AG04449 (cell line): ENCODE data around the gene GCNT2.
"Not testable (repeated sequence)": the region's sequence is repeated elsewhere in the genome, so short reads cannot be mapped to it uniquely, and the experiment has no call there.

Experiments used
- CTCF ChIA-PET: fragments of 350-600 bp; formaldehyde crosslinking; extraction: SDS; loops from one replicate; lab custom pipeline; 2021; ENCODE audit warnings: antibody characterized with exemption; lab: Yijun Ruan, JAX
- POLR2A ChIA-PET: fragments of 400-600, 350-600 bp; formaldehyde crosslinking; extraction: SDS; loops from one replicate; lab custom pipeline; 2020; ENCODE audit warnings: antibody characterized with exemption, inconsistent platforms; lab: Yijun Ruan, JAX
- DNase-seq: peaks from one replicate; pipeline ENCODE4 v3.0.0-alpha.2; 2010; ENCODE audit warnings: low read depth, low spot score
- H3K4me3 ChIP-seq: 2 replicates; pipeline ENCODE4 v1.5.1; 2011; ENCODE audit warnings: low read depth, mild to moderate bottlenecking, control low read depth, low read length
- CTCF ChIP-seq: IDR thresholded peaks from one replicate; pipeline ENCODE4 v1.5.1; 2011; ENCODE audit warnings: mild to moderate bottlenecking, moderate library complexity, low read length, control low read depth, inconsistent platforms; ENCODE audit not compliant: insufficient read depth; ENCODE audit errors: missing control alignments

Gene GCNT2

GRCh38 chr6:10659699-10660348 is 138.7 kb downstream of the GCNT2 start:
- H3K4me3 ChIP-seq: peak overlapping the region; percentile 47
- no peak for TF ChIP-seq CTCF
- ChIA-PET CTCF (no interaction called here), POLR2A (no interaction called here)
- DNase-seq: no peak

GRCh38 chr6:10660431-10661191 is 139.5 kb downstream of the GCNT2 start:
- POLR2A ChIA-PET, DNase-seq, H3K4me3 ChIP-seq, CTCF ChIA-PET: not testable (repeated sequence)

- H3K4me3 ChIP-seq: no peak overlapping the region
- DNase-seq: no peak
- POLR2A ChIA-PET: no interaction called here
- no peak for TF ChIP-seq CTCF
- CTCF ChIA-PET: no interaction called here
These were observed 141.1 kb downstream of the GCNT2 start for GRCh38 chr6:10662207-10662606.

GRCh38 chr6:10662742-10663141 is 141.6 kb downstream of the GCNT2 start:
- ChIA-PET CTCF (no interaction called here), POLR2A (no interaction called here)
- no peak overlapping the region for H3K4me3 ChIP-seq
- DNase-seq: no peak
- no peak for TF ChIP-seq CTCF

GRCh38 chr6:10665595-10665994 is 144.4 kb downstream of the GCNT2 start:
- CTCF ChIA-PET, DNase-seq, H3K4me3 ChIP-seq: not testable (repeated sequence)
- POLR2A ChIA-PET: interaction anchor here (0.6 kb wide), 1 partner anchor 29 kb away, joined by 3 read pairs; the partner anchor contains the start of gene PAK1IP1

GRCh38 chr6:10668126-10668917 is 147.2 kb downstream of the GCNT2 start:
- POLR2A ChIA-PET: no interaction called here
- DNase-seq: no peak
- CTCF ChIA-PET: no interaction called here
- no peak for TF ChIP-seq CTCF
- no peak overlapping the region for H3K4me3 ChIP-seq

GRCh38 chr6:10676403-10676802 is 155.3 kb downstream of the GCNT2 start:
- ChIA-PET CTCF (no interaction called here), POLR2A (no interaction called here)

More at GRCh38 chr6:10676403-10676802, 155.3 kb downstream of the GCNT2 start:
- no peak overlapping the region for H3K4me3 ChIP-seq
- DNase-seq: no peak
- TF ChIP-seq CTCF: no peak
